Gastroesophageal sphincter (tissue), 3 donors: ENCODE measurements around the gene RGP1.

ENCODE experiments used
- CTCF ChIP-seq, 4 experiments: fragments of 200-600 bp in 2 of 4; fragments of 450-650 bp in 2 of 4; sonication (generic) in 1 of 4; IDR thresholded peaks; one replicate each; pipeline ENCODE4 v1.5.1; 2017 to 2019; ENCODE audit warnings: antibody characterized with exemption in 4 of 4, mild to moderate bottlenecking in 2 of 4, moderate library complexity in 2 of 4
- POLR2A ChIP-seq, 2 donors: fragments of 450-650 bp; IDR thresholded peaks; one replicate each; pipeline ENCODE4 v1.6.1; 2017; ENCODE audit warnings: antibody characterized with exemption in 2 of 2, mild to moderate bottlenecking in 2 of 2, moderate library complexity in 1 of 2
- POLR2AphosphoS5 ChIP-seq: sonication (generic); formaldehyde crosslinking; IDR thresholded peaks from one replicate; pipeline ENCODE4 v1.6.1; 2017; ENCODE audit warnings: antibody characterized with exemption

GRCh38 chr9:35711501-35712428 lies 37.3 kb upstream of the RGP1 start:
- TF ChIP-seq CTCF (IDR thresholded peaks at IDR 0.05) (no peak), POLR2A (IDR thresholded peaks at IDR 0.05) (no peak), POLR2AphosphoS5 (no peak)
